HG02970 (cell line): ENCODE data around the gene LCE1B.

Source experiments
- ATAC-seq: cut with Tn5 transposase; IDR thresholded peaks from one replicate; pipeline ENCODE4 v1.9.1; 2021; ENCODE audit warnings: mild to moderate bottlenecking, moderate library complexity, moderate number of reproducible peaks; ENCODE audit not compliant: unreplicated experiment, low FRiP score

The LCE1B gene

GRCh38 chr1:152859696-152860095 lies 47.9 kb downstream of the LCE1B start, which contains the start of gene LCE7A:
Gene LCE7A (plus strand): TSS chr1:152859996. CDS start chr1:152860698, 702 bp downstream.
- no peak for ATAC-seq

GRCh38 chr1:152860129-152860528 lies 48.4 kb downstream of the LCE1B start:
- ATAC-seq = no peak

- no peak for ATAC-seq
These were observed 49.6 kb downstream of the LCE1B start for GRCh38 chr1:152861374-152861773.
